Superior temporal gyrus (tissue), 1 donor: Measurements from ENCODE around the gene FOXE1.

ENCODE experiments used
- DNase-seq: peaks from one replicate; pipeline ENCODE4 v3.0.0-alpha.2; 2016; ENCODE audit errors: extremely low spot score

FOXE1 gene

GRCh38 chr9:97848480-97849237, 4.4 kb upstream of the FOXE1 start:
- DNase-seq, result no peak

GRCh38 chr9:97849980-97850379, 3.0 kb upstream of the FOXE1 start:
- DNase-seq, result no peak

- DNase-seq, result no peak
These were observed 2.1 kb upstream of the FOXE1 start for GRCh38 chr9:97850746-97851445.

GRCh38 chr9:97851446-97851883, 1.6 kb upstream of the FOXE1 start:
- DNase-seq, result no peak

- no peak for DNase-seq
These were observed 1.0 kb upstream of the FOXE1 start for GRCh38 chr9:97852001-97852398.

GRCh38 chr9:97852399-97853055, 499 bp upstream of the FOXE1 start:
- DNase-seq, result no peak

GRCh38 chr9:97853844-97854695, 1.0 kb downstream of the FOXE1 start:
- no peak for DNase-seq

- no peak for DNase-seq
These were observed 1.9 kb downstream of the FOXE1 start for GRCh38 chr9:97854696-97855485.

- no peak for DNase-seq
These were observed 2.5 kb downstream of the FOXE1 start for GRCh38 chr9:97855486-97855875.

- no peak for DNase-seq
These were observed 2.9 kb downstream of the FOXE1 start for GRCh38 chr9:97855899-97856298.

GRCh38 chr9:97856857-97857605, 4.0 kb downstream of the FOXE1 start:
- DNase-seq, result no peak

- no peak for DNase-seq
These were observed 4.8 kb downstream of the FOXE1 start for GRCh38 chr9:97857606-97858392.

- no peak for DNase-seq
These were observed 5.3 kb downstream of the FOXE1 start for GRCh38 chr9:97858393-97858713.

- no peak for DNase-seq
These were observed 5.8 kb downstream of the FOXE1 start for GRCh38 chr9:97858826-97859225.

- DNase-seq, result no peak
These were observed 6.3 kb downstream of the FOXE1 start for GRCh38 chr9:97859346-97859745.

GRCh38 chr9:97860451-97861147, 7.6 kb downstream of the FOXE1 start:
- DNase-seq, result no peak

GRCh38 chr9:97861148-97861475, 8.1 kb downstream of the FOXE1 start:
- no peak for DNase-seq

GRCh38 chr9:97863314-97863713, 10.3 kb downstream of the FOXE1 start:
- no peak for DNase-seq

- DNase-seq, result no peak
These were observed 11.4 kb downstream of the FOXE1 start for GRCh38 chr9:97864396-97864795.
